ENCODE data around the gene C1QTNF8. TPM values are rescaled to one million over a fixed set of nuclear protein-coding genes. Genes with fewer than 3 reads are reported as not detected.

Gene C1QTNF8
- total and polyA plus RNA-seq, 7 experiments from 2014 or later, result not detected

GRCh38 chr16:1049113-1049975, 46.7 kb downstream of the C1QTNF8 start:
- no peaks in the 10 kb centered on the region for H3K27me3 Mint-ChIP-seq
- Histone ChIP-seq H3K4me1 (ENCODE audit: control insufficient read depth in 2 of 2, insufficient read depth in 2 of 2, low read length in 2 of 2) (no peaks in the 10 kb centered on the region), H3K36me3 (ENCODE audit: control insufficient read depth in 2 of 3, insufficient read depth in 3 of 3, low read length in 3 of 3) (no peaks in the 10 kb centered on the region), H3K27me3 (ENCODE audit: control insufficient read depth in 2 of 2, insufficient read depth in 2 of 2, low read length in 2 of 2) (no peaks in the 10 kb centered on the region), H3K27ac (ENCODE audit: low read depth, low read length) (no peak overlapping the region), H3K4me3 (ENCODE audit: low read length) (no peak overlapping the region), H3K9me3 (ENCODE audit: control insufficient read depth in 2 of 3, low read length in 3 of 3) (no peaks in the 10 kb centered on the region)
- no peaks in the 10 kb centered on the region for H3K36me3 Mint-ChIP-seq
- no peaks in the 10 kb centered on the region for H3K9me3 Mint-ChIP-seq
- intact Hi-C loops (cut with micrococcal nuclease), result no loop called here
- no peak overlapping the region for H3K27ac Mint-ChIP-seq
- DNase-seq (no peak), ATAC-seq (no peak)
- POLR2A ChIA-PET, result interaction anchor here (0.6 kb wide), 1 partner anchor 51 kb away, joined by 3 read pairs; no protein-coding TSS in a partner anchor
- no peaks in the 10 kb centered on the region for H3K4me1 Mint-ChIP-seq
- H3K4me3 Mint-ChIP-seq, result no peak overlapping the region
- CTCF ChIA-PET, result no interaction called here

- no peaks in the 10 kb centered on the region for H3K27me3 Mint-ChIP-seq
- no peaks in the 10 kb centered on the region for H3K27me3 ChIP-seq (ENCODE audit: control insufficient read depth in 2 of 2, insufficient read depth in 2 of 2, low read length in 2 of 2)
- CTCF ChIA-PET, result no interaction called here
- POLR2A ChIA-PET, result no interaction called here
- no peaks in the 10 kb centered on the region for H3K9me3 Mint-ChIP-seq
- no peak overlapping the region for H3K27ac ChIP-seq (ENCODE audit: low read depth, low read length)
- H3K4me3 Mint-ChIP-seq, result no peak overlapping the region
- DNase-seq (peak in 1 of 9 donors; percentile 16), ATAC-seq (no peak)
- no peaks in the 10 kb centered on the region for H3K36me3 ChIP-seq (ENCODE audit: control insufficient read depth in 2 of 3, insufficient read depth in 3 of 3, low read length in 3 of 3)
- no peak overlapping the region for H3K4me3 ChIP-seq (ENCODE audit: low read length)
- no peaks in the 10 kb centered on the region for H3K4me1 Mint-ChIP-seq
- H3K27ac Mint-ChIP-seq, result no peak overlapping the region
- no peaks in the 10 kb centered on the region for H3K36me3 Mint-ChIP-seq
- no peaks in the 10 kb centered on the region for H3K4me1 ChIP-seq (ENCODE audit: control insufficient read depth in 2 of 2, insufficient read depth in 2 of 2, low read length in 2 of 2)
- intact Hi-C loops (cut with micrococcal nuclease), result no loop called here
- no peaks in the 10 kb centered on the region for H3K9me3 ChIP-seq (ENCODE audit: control insufficient read depth in 2 of 3, low read length in 3 of 3)
Measured at GRCh38 chr16:1048442-1049112, 47.5 kb downstream of the C1QTNF8 start.

GRCh38 chr16:1047801-1048200, 48.2 kb downstream of the C1QTNF8 start:
- no peaks in the 10 kb centered on the region for H3K36me3 Mint-ChIP-seq
- no peaks in the 10 kb centered on the region for H3K9me3 Mint-ChIP-seq
- Histone ChIP-seq H3K27me3 (ENCODE audit: control insufficient read depth in 2 of 2, insufficient read depth in 2 of 2, low read length in 2 of 2) (no peaks in the 10 kb centered on the region), H3K36me3 (ENCODE audit: control insufficient read depth in 2 of 3, insufficient read depth in 3 of 3, low read length in 3 of 3) (no peaks in the 10 kb centered on the region), H3K4me1 (ENCODE audit: control insufficient read depth in 2 of 2, insufficient read depth in 2 of 2, low read length in 2 of 2) (no peaks in the 10 kb centered on the region), H3K4me3 (ENCODE audit: low read length) (no peak overlapping the region), H3K27ac (ENCODE audit: low read depth, low read length) (no peak overlapping the region), H3K9me3 (ENCODE audit: control insufficient read depth in 2 of 3, low read length in 3 of 3) (no peaks in the 10 kb centered on the region)
- POLR2A ChIA-PET, result no interaction called here
- no peak overlapping the region for H3K27ac Mint-ChIP-seq
- no peak overlapping the region for H3K4me3 Mint-ChIP-seq
- H3K27me3 Mint-ChIP-seq, result no peaks in the 10 kb centered on the region
- CTCF ChIA-PET, result no interaction called here
- no peak for DNase-seq
- intact Hi-C loops (cut with micrococcal nuclease), result no loop called here
- no peaks in the 10 kb centered on the region for H3K4me1 Mint-ChIP-seq
- no peak for ATAC-seq

- CTCF ChIA-PET, result no interaction called here
- no peak overlapping the region for H3K4me3 ChIP-seq (ENCODE audit: low read length)
- H3K27ac Mint-ChIP-seq, result no peak overlapping the region
- H3K4me3 Mint-ChIP-seq, result no peak overlapping the region
- no peaks in the 10 kb centered on the region for H3K4me1 ChIP-seq (ENCODE audit: control insufficient read depth in 2 of 2, insufficient read depth in 2 of 2, low read length in 2 of 2)
- H3K4me1 Mint-ChIP-seq, result no peaks in the 10 kb centered on the region
- H3K36me3 ChIP-seq (ENCODE audit: control insufficient read depth in 2 of 3, insufficient read depth in 3 of 3, low read length in 3 of 3), result no peaks in the 10 kb centered on the region
- ATAC-seq, result no peak
- H3K9me3 ChIP-seq (ENCODE audit: control insufficient read depth in 2 of 3, low read length in 3 of 3), result no peaks in the 10 kb centered on the region
- DNase-seq, result no peak
- no peak overlapping the region for H3K27ac ChIP-seq (ENCODE audit: low read depth, low read length)
- no peaks in the 10 kb centered on the region for H3K27me3 ChIP-seq (ENCODE audit: control insufficient read depth in 2 of 2, insufficient read depth in 2 of 2, low read length in 2 of 2)
- intact Hi-C loops (cut with micrococcal nuclease), result no loop called here
- peaks cover 0 to 3% (median 0%) of the 10 kb centered on the region in 5 donors for H3K36me3 Mint-ChIP-seq
- no peaks in the 10 kb centered on the region for H3K27me3 Mint-ChIP-seq
- POLR2A ChIA-PET, result no interaction called here
- peaks cover 0 to 4% (median 0%) of the 10 kb centered on the region in 11 donors for H3K9me3 Mint-ChIP-seq
Measured at GRCh38 chr16:1047123-1047522, 48.9 kb downstream of the C1QTNF8 start.

GRCh38 chr16:1045993-1046911, 49.8 kb downstream of the C1QTNF8 start:
- Histone ChIP-seq H3K4me3 (ENCODE audit: low read length) (no peak overlapping the region), H3K27ac (ENCODE audit: low read depth, low read length) (no peak overlapping the region), H3K4me1 (ENCODE audit: control insufficient read depth in 2 of 2, insufficient read depth in 2 of 2, low read length in 2 of 2) (no peaks in the 10 kb centered on the region), H3K36me3 (ENCODE audit: control insufficient read depth in 2 of 3, insufficient read depth in 3 of 3, low read length in 3 of 3) (no peaks in the 10 kb centered on the region), H3K27me3 (ENCODE audit: control insufficient read depth in 2 of 2, insufficient read depth in 2 of 2, low read length in 2 of 2) (no peaks in the 10 kb centered on the region), H3K9me3 (ENCODE audit: control insufficient read depth in 2 of 3, low read length in 3 of 3) (peaks cover 0 to 6% (median 0%) of the 10 kb centered on the region in 3 experiments)
- ATAC-seq (no peak), DNase-seq (no peak)
- intact Hi-C loops (cut with micrococcal nuclease), result no loop called here
- Mint-ChIP-seq H3K4me3 (no peak overlapping the region), H3K9me3 (peaks cover 0 to 7% (median 0%) of the 10 kb centered on the region in 11 donors), H3K36me3 (peaks cover 0 to 3% (median 0%) of the 10 kb centered on the region in 5 donors), H3K27me3 (no peaks in the 10 kb centered on the region), H3K27ac (no peak overlapping the region), H3K4me1 (no peaks in the 10 kb centered on the region)
- POLR2A ChIA-PET, result no interaction called here
- CTCF ChIA-PET, result no interaction called here

- POLR2A ChIA-PET, result no interaction called here
- DNase-seq (no peak), ATAC-seq (no peak)
- intact Hi-C loops (cut with micrococcal nuclease), result no loop called here
- no peaks in the 10 kb centered on the region for H3K27me3 Mint-ChIP-seq
- no peaks in the 10 kb centered on the region for H3K36me3 ChIP-seq (ENCODE audit: control insufficient read depth in 2 of 3, insufficient read depth in 3 of 3, low read length in 3 of 3)
- peaks cover 0 to 7% (median 0%) of the 10 kb centered on the region in 11 donors for H3K9me3 Mint-ChIP-seq
- peaks cover 0 to 3% (median 0%) of the 10 kb centered on the region in 5 donors for H3K36me3 Mint-ChIP-seq
- H3K27ac ChIP-seq (ENCODE audit: low read depth, low read length), result no peak overlapping the region
- no peaks in the 10 kb centered on the region for H3K27me3 ChIP-seq (ENCODE audit: control insufficient read depth in 2 of 2, insufficient read depth in 2 of 2, low read length in 2 of 2)
- CTCF ChIA-PET, result no interaction called here
- no peak overlapping the region for H3K4me3 Mint-ChIP-seq
- no peaks in the 10 kb centered on the region for H3K4me1 Mint-ChIP-seq
- H3K4me1 ChIP-seq (ENCODE audit: control insufficient read depth in 2 of 2, insufficient read depth in 2 of 2, low read length in 2 of 2), result no peaks in the 10 kb centered on the region
- no peak overlapping the region for H3K27ac Mint-ChIP-seq
- peaks cover 0 to 6% (median 0%) of the 10 kb centered on the region in 3 experiments for H3K9me3 ChIP-seq (ENCODE audit: control insufficient read depth in 2 of 3, low read length in 3 of 3)
- no peak overlapping the region for H3K4me3 ChIP-seq (ENCODE audit: low read length)
Measured at GRCh38 chr16:1045310-1045992, 50.6 kb downstream of the C1QTNF8 start.
